ENCODE results near the gene CACNA2D2. TPM values are rescaled to one million over a fixed set of nuclear protein-coding genes. Genes with fewer than 3 reads are reported as not detected.
A peak's percentile ranks its signal among the peaks of the same experiment; 100 is the strongest.

CACNA2D2 gene
- total and polyA plus RNA-seq, 2 of the 8 experiments (the other 6 are each of a cell fraction or from before 2014, with no cell fraction given) = 14.1 to 25.0 TPM

- TF ChIP-seq KDM1A (IDR thresholded peaks at IDR 0.05; ENCODE audit: borderline replicate concordance, low read length) (no peak), RNF2 (IDR thresholded peaks at IDR 0.05; ENCODE audit: borderline replicate concordance, low read depth, low read length, missing control alignments, poor library complexity, severe bottlenecking) (peak; percentile 19), BACH1 (IDR thresholded peaks at IDR 0.05; ENCODE audit: low read length) (peak; percentile 70), ZNF274 (IDR thresholded peaks at IDR 0.05; ENCODE audit: borderline replicate concordance, extremely low read depth, low read length) (no peak), SP4 (IDR thresholded peaks at IDR 0.05; ENCODE audit: low read length) (peak; percentile 59; the same call in 1 of the 2 replicates), JUND (IDR thresholded peaks at IDR 0.05; ENCODE audit: low read length) (peak; percentile 91), TAF1 (IDR thresholded peaks at IDR 0.05; ENCODE audit: low read depth, low read length) (peak; percentile 65; the same call in 1 of the 2 replicates), PHF8 (conservative IDR thresholded peaks at IDR 0.05; ENCODE audit: low read depth, low read length) (peak; percentile 79; the same call in 1 of the 2 replicates), ATF2 (IDR thresholded peaks at IDR 0.05; ENCODE audit: low read length) (peak; percentile 94), TBP (IDR thresholded peaks at IDR 0.05; ENCODE audit: low read depth, low read length) (no peak; the same call in 1 of the 2 replicates), EGR1 (IDR thresholded peaks at IDR 0.05; ENCODE audit: borderline replicate concordance, low read depth, low read length) (peak; percentile 75; the same call in 1 of the 2 replicates), CREB1 (IDR thresholded peaks at IDR 0.05) (peak; percentile 71), NANOG (IDR thresholded peaks at IDR 0.05; ENCODE audit: insufficient read depth, low read depth, low read length, poor library complexity, severe bottlenecking) (no peak), JUN (IDR thresholded peaks at IDR 0.05; ENCODE audit: low read depth, low read length) (peak; percentile 58; the same call in 1 of the 2 replicates), MAX (IDR thresholded peaks at IDR 0.05) (peak; percentile 77), E2F6 (IDR thresholded peaks at IDR 0.05) (peak; percentile 93), TEAD4 (IDR thresholded peaks at IDR 0.05; ENCODE audit: low read depth, low read length) (0 out of 2 replicates have a peak, but pooled peaks have one; percentile 5), POLR2AphosphoS5 (IDR thresholded peaks at IDR 0.05; ENCODE audit: low read depth, low read length) (peak; percentile 75; the same call in 1 of the 2 replicates), ASH2L (IDR thresholded peaks at IDR 0.05; ENCODE audit: low read length) (peak; percentile 83), CEBPB (IDR thresholded peaks at IDR 0.05; ENCODE audit: low read depth, low read length) (no peak), EP300 (IDR thresholded peaks at IDR 0.05; ENCODE audit: borderline replicate concordance in 1 of 2, low read depth in 2 of 2, low read length in 2 of 2) (no peak)
These were observed 166.1 kb downstream of the CACNA2D2 start (continued) for GRCh38 chr3:50337175-50337861.

Measured in H1 (cell line).